HFF-Myc (cell line): ENCODE measurements around the gene HNF1B.

Experiments
- DNase-seq: peaks from one replicate; pipeline ENCODE4 v3.0.0-alpha.2; 2011; ENCODE audit warnings: low read depth; ENCODE audit errors: extremely low read depth
- H3K4me3 ChIP-seq: replicated peaks from 2 replicates; pipeline ENCODE4 v1.5.1; 2011; ENCODE audit warnings: low read depth, mild to moderate bottlenecking, control low read depth, low read length
- CTCF ChIP-seq: IDR thresholded peaks from 2 replicates; pipeline ENCODE4 v1.5.1; 2012; ENCODE audit warnings: mild to moderate bottlenecking, low read depth, low read length, control low read depth; ENCODE audit errors: missing control alignments

The HNF1B gene

GRCh38 chr17:37743875-37744632, 805 bp downstream of the HNF1B start:
- no peak for TF ChIP-seq CTCF
- H3K4me3 ChIP-seq, result no peak overlapping the region
- no peak for DNase-seq

- DNase-seq, result no peak
- no peak overlapping the region for H3K4me3 ChIP-seq
- TF ChIP-seq CTCF, result no peak
These were observed 1.3 kb downstream of the HNF1B start for GRCh38 chr17:37743612-37743874.

- no peak for DNase-seq
- TF ChIP-seq CTCF, result no peak
- H3K4me3 ChIP-seq, result no peak overlapping the region
These were observed 1.9 kb downstream of the HNF1B start for GRCh38 chr17:37742762-37743611.

GRCh38 chr17:37742116-37742761, 2.6 kb downstream of the HNF1B start:
- no peak overlapping the region for H3K4me3 ChIP-seq
- no peak for DNase-seq
- TF ChIP-seq CTCF, result no peak

GRCh38 chr17:37741341-37742115, 3.3 kb downstream of the HNF1B start:
- H3K4me3 ChIP-seq, result no peak overlapping the region
- TF ChIP-seq CTCF, result no peak
- no peak for DNase-seq

GRCh38 chr17:37740915-37741314, 3.9 kb downstream of the HNF1B start:
- DNase-seq, result no peak
- no peak for TF ChIP-seq CTCF
- no peak overlapping the region for H3K4me3 ChIP-seq
